ENCODE results near the gene PRRG2.
"Not testable (repeated sequence)": the region's sequence is repeated elsewhere in the genome, so short reads cannot be mapped to it uniquely, and the experiment has no call there.

DNA sequence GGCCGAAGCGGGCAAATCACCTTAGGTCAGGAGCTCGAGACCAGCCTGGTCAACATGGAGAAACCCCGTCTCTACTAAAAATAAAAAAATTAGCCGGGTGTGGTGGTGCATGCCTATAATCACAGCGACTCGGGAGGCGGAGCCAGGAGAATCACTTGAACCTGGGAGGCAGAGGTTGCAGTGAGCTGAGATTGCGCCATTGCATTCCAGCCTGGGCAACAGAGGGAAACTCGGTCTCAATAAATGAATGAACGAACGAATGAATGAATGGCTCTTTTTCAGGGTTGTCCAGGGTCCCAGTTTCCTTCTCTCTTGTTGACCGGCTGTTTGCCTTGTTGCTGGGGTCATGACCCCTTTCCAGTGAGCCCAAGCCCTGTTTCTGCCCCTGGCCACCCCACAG lies 36.7 kb downstream of the PRRG2 start:
- not testable (repeated sequence) for TF ChIP-seq CTCF, POLR2A (IDR thresholded peaks at IDR 0.05)
